ENCODE data around the gene ABCC8. TPM values are rescaled to one million over a fixed set of nuclear protein-coding genes. Genes with fewer than 3 reads are reported as not detected.
A peak's percentile ranks its signal among the peaks of the same experiment; 100 is the strongest.

ABCC8 gene
- total RNA-seq, 1 donor from 2014 or later, result not detected

- DNase-seq (ENCODE audit: low read depth, low spot score), result no peak
Observed at GRCh38 chr11:17387811-17388210, 88.8 kb downstream of the ABCC8 start.

DNA sequence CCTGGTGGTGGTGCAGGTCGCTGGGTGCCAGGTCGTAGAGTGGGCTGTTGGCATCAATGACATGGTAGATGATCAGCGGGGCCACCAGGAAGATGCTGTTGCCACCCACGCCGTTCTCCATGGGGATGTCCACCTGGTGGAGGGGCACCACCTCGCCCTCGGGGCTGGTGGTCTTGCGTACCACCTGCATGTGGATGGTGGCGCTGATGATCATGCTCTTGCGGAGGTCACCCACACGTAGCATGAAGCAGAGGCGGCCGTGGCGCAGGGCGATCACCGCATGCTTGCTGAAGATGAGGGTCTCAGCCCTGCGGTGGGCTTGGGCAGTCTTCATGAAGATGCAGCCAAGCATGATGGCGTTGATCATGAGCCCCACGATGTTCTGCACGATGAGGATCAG lies 89.4 kb downstream of the ABCC8 start:
- DNase-seq (ENCODE audit: low read depth, low spot score), result no peak

DNA sequence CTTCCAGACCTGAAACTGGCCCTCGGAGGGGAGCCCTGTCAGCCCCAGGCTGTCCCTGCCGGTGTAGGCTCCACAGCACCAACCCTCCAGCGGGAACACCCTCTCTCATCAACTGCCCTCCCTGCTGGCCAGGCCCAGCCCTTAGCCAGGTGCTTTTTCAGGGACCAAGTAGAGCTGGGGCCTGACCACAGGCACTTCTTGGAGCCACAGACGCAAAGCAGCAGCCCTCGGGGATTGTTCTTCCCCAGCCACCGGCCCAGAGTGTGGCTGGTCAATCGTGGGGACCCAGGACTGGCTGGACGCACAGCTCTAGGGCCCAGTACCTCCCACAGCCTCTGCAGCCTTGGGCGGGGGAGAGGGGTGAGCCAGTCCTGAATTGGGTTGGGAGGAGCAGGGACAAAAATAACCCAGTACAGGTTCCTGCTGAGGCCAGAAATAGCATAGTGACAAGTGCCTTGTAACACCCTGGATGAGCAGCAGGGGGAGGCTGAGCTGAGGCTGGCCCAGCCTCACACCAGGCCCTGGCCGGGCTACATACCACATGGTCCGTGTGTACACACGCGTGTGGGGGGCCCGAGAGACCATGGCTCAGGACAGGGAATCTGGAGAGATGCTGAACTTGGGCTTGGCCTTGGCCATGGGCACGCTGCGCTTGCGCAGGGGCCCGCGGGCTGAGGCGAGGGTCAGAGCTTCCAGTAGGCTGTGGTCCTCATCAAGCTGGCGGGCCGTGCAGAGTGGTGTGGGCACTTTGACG lies 90.1 kb downstream of the ABCC8 start:
- no peak for DNase-seq (ENCODE audit: low read depth, low spot score)

DNA sequence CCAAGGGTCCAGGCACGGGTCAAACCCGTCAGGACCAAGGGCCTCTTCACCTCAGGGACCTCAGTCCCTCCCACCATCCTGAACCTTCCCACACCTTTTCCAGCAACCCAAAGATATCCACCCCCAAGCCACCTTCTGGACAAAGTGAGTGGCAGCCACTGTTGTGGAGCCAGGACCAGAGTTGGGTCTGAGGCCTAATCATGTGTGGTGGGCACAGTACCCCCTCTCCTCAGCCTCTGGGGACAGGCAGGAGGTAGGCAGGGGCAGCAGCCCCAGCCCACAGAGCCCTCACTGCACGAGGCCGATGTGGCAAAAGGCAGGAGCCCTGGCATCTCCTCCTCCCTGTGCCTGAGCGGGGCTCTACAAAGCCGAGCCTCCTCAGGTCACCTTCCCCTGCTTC lies 90.7 kb downstream of the ABCC8 start:
- DNase-seq (ENCODE audit: low read depth, low spot score), result no peak

GRCh38 chr11:17385492-17385891 lies 91.2 kb downstream of the ABCC8 start:
- no peak for DNase-seq (ENCODE audit: low read depth, low spot score)

DNA sequence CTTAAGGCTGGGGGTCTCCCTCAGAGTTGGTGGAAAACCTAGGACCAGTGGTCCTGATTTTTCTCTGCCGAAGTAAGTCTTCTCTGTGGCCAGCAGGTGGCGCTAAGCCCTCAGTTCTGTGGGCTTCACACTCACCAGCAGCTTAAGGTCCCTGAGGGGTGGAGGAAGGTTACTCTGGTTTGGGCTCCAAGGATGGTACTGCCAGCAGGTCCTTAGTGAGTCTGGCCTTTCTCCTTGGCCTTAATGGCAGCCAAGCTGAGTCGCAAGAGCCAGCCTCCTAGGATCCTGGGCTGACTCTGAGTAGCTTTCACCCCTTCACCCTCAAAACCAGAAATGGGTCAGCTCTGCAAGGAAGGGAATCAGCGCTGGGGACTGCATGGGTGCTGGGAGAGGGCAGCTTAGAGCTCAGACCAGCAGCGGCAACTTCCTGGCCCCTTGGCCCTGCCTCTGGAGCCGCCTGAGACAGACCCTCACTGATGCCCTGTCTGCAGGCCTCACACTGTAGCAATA lies 92.6 kb downstream of the ABCC8 start:
- peak; percentile 60 for DNase-seq (ENCODE audit: low read depth, low spot score)

DNA sequence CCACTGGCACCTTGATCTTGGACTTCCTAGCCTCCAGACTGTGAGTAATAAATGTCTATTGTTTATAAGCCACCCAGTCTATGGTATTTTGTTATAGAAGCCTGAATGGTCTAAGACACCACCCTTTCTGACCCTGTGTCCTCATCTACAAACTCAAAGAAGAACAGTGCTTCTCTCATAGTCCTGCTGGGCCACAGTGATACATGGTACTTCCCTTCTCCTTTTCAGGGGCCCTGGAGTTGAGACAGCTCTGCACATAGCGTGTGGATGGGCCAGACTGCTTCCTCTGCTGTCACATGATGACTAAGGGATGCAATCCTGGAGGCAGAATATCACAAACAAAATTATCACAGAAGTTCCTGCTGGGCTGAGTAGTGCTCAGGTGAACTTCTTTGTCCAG lies 93.2 kb downstream of the ABCC8 start:
- DNase-seq (ENCODE audit: low read depth, low spot score), result no peak

- no peak for DNase-seq (ENCODE audit: low read depth, low spot score)
Observed at GRCh38 chr11:17382046-17382728, 94.5 kb downstream of the ABCC8 start.

GRCh38 chr11:17381156-17381555 lies 95.5 kb downstream of the ABCC8 start:
- DNase-seq (ENCODE audit: low read depth, low spot score), result no peak

DNA sequence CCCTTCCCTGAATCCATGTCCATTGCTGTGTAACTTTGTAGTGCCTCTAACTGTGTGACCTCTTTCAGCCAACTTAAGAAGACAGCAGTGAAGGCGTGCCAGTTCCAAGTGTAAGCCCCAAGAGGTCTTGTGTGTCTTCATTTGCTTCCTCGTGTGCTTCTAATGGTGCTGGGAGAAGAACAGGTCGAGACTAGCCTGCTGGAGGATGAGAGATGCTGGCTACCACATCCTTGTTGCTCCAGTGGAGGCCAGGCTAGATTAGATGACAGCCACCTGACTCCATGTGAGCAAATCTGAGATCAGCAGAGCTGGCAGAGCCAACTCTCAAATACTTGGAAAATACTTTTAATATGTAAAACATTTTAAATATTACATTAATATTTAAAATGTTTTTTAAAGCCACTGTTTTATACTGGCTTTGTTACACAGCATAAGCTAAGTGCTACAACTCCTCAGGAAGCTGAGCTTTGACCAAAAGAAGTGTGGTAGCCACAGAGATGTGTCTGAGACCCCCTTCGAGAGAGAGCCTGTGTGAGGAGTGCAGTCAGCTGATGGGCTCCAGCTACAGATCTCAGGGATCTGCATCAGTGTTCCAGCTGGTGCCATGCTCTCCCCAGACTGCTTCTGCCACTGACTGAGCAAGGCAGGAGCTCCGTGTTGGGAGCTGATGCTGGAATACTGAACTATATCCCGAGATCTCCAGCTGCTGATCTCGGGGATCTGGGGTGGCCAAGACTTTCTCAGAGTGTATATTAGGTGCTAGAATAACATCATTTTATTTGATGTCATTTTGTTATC lies 97.1 kb downstream of the ABCC8 start:
- DNase-seq (ENCODE audit: low read depth, low spot score), result no peak

DNA sequence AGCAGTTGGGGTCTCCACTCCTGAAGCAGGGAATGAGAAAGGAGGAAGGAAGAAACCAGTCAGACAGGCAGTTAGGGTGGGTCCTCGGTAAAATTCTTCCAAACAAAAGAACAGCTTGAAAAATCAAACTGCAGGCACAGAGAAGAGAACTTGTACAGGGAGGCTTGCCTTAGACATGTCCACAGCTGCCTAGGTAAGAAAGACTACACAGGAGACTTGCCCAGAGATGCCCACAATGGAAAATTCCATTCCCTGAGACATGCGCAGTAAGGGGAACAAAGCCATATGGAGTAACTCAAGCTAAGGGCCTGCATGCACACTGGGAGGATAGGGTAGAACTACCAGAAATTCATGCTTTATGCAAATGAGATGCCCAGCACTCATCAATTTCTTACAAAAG lies 98.0 kb downstream of the ABCC8 start:
- DNase-seq (ENCODE audit: low read depth, low spot score), result no peak

DNA sequence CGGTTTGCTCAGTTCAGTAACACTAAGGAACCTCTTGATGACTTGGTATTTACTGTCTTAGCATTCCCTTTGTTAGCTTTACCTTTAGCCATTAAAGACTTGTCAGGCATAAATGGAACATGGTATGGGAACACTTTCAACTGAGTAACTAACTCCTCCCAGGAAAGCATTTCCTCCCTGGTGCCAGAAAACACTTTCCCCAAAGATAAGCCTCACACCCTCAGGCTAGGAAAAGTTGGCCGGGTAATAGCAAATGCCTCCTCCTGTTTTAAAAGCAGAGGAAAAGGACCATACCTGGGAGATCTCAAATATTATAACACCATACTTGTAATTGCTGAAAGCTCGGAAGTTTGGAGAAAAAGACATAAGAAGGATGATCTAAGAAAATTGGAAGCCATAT lies 100.2 kb downstream of the ABCC8 start:
- DNase-seq (ENCODE audit: low read depth, low spot score), result no peak

DNA sequence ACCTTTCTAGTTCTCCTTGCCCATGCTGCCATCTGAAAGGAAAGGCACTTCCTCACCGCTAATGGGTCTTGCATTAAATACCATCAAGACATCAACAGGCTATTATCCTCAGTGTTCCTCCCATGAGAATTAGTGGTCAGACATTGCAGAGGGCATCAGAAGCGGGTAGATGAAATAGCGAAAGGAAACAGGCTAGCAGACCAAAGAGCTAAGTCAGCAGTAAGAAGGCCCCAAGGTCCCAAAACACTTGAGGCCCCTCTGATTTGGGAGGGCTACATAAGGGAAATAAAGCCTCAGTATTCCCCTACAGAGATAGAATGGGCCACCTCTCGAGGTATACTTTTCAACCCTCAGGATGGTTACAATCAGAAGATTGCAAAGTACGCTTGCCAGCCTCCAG lies 101.1 kb downstream of the ABCC8 start:
- no peak for DNase-seq (ENCODE audit: low read depth, low spot score)

DNA sequence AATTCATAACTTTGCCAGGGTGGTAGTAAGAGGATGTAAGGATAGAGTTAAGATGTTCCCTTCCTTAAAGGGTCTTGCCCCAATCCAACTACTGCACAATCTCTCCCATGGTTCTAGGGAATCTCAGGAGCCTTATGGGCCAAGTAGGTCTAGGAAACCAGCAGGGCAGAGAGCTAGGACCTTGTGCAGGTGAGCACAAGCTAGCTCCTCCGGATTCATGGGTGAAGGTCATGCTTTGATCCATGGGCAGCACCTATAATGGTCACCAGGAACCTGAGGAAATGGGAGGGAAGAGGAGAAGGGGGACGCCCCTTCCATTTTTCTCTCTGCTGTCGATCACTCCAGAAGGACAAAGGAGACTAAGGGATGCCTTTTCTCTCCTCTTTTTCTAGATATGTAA lies 105.0 kb downstream of the ABCC8 start:
- DNase-seq (ENCODE audit: low read depth, low spot score), result no peak

DNA sequence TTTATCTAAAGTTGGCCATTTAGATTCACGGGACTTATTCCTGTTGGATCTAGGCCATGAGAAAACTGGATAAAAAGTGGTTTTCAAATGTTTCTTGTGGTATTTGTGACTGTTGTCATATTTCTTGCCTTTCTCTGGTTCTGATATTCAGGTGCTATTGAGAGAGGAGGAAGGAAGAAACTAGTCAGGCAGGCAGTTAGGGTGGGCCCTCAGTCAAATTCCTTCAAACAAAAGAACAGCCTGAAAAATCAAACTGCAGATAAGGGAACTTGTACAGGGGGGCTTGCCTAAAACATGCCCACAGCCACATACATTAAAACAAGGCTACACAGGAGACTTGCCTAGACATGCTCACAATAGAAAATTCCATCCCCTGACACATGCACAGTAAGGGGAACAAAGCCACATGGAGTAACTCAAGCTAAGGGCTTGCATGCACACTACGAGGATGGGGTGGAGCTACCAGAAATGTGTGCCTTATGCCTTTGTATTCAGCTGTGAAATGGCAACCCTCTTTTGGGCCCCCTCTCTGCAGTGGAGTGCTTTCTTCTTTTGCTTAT lies 106.9 kb downstream of the ABCC8 start:
- DNase-seq (ENCODE audit: low read depth, low spot score), result no peak

DNA sequence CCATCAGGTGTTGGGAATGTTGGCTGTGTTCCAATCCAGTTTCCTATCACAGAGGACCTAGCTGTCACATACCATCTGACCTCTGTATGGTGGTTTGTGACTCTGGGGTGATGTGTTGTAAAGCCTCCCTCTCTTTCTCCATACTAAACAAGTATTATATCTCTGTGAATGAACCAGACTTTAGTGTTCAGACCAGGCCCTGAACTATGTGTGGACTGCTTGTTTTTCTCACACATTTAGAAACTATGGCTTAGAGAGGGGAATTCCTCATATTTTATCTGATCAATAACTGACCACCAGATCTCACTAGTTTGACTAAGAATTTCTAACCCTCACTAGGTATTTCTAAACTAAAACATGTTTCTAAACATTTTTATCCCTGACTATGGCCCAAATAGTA lies 107.6 kb downstream of the ABCC8 start:
- DNase-seq (ENCODE audit: low read depth, low spot score), result no peak

DNA sequence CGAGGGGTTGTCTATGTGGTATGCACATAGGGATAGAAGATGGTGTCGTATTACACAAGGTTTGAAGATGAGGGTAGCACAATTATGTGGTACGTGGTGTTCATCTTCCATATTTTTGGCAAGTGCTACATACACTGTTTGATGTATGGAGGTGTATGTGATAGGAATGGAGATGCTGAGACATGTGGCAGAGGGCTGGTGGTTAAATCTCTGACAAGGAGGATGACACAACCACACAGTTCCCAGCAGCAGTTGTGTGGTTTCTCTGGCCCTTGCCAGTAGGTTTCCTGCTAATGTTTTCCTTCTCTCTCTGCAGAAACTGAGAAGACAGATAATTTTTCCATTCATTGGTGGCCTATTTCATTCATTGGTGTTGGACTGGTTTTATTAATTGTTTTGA lies 108.1 kb downstream of the ABCC8 start:
- no peak for DNase-seq (ENCODE audit: low read depth, low spot score)

DNA sequence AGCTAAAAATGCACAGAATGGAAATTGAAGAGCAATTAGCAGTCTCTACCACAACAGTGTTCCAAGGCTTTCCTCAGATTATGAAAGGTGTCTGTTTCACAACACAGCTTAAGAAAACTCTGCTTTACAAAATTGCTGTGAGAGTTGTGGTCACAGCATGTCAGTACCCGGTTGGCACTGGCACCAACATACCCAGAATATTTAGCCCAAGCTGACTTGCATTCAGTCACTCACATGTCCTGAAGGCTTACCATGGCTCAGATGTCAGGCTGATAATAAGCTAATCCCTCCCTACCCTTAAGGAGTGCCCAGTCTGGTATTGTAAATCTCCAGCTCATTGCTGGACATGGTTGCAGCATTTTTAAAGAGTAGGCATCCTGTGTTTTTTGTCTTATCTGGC lies 110.2 kb downstream of the ABCC8 start:
- no peak for DNase-seq (ENCODE audit: low read depth, low spot score)

DNA sequence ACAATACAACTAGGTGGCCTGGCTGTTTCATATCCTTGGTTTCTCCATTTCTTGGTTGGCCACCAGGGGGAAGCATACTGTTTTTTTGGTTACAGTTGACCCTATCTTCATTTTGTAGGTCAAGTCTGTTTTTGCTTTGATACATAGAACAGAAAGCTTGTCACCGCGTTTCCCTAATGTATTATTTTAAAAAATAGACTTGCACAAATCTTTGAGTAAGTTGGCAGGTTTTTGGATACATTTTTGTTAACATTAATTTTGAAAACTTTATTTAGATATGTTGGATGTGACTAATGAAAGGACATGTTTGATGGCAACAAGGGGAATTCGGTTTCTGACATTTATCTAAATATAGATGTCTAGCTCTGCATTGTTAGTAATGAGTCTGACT lies 122.0 kb downstream of the ABCC8 start:
- DNase-seq (ENCODE audit: low read depth, low spot score), result no peak

- DNase-seq (ENCODE audit: low read depth, low spot score), result no peak
Observed at GRCh38 chr11:17353821-17354600, 122.6 kb downstream of the ABCC8 start.

Data from pulmonary artery endothelial cell (primary cell).